Choroid plexus epithelial cell (primary cell): ENCODE measurements around the gene RAMP2.

ENCODE experiments used
- DNase-seq: peaks from one replicate; pipeline ENCODE4 v3.0.0-alpha.2; 2010; ENCODE audit warnings: low read depth
- H3K4me3 ChIP-seq: 2 replicates; pipeline ENCODE4 v1.5.1; 2011; ENCODE audit warnings: low read depth, mild to moderate bottlenecking, control low read depth, low read length, moderate library complexity
- TF ChIP-seq, protein P1 (sequence below): conservative IDR thresholded peaks from 2 replicates; pipeline ENCODE4 v1.5.1; 2011; ENCODE audit warnings: low read depth, mild to moderate bottlenecking, control low read depth, inconsistent platforms, low read length, moderate library complexity

Gene RAMP2

DNA sequence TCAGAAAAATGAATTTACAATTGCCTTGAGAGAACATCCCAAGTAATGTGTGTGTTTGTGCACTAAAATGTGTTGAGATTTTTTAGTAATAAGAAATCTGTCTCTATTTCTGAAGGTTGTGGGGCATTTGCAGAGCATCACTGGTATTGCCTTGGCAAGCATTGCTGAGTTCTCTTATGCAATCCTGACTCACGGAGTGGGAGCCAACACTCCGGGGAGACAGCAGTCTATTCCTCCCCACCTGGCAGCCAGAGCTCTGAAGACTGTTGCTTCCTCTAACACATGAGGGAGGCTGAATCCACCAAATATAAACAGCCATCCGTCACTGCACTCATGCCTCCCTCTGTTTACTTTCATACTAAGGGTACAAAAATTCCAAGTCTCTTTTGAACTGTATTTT is 48.2 kb downstream of the RAMP2 start:
- TF ChIP-seq, protein P1, sequence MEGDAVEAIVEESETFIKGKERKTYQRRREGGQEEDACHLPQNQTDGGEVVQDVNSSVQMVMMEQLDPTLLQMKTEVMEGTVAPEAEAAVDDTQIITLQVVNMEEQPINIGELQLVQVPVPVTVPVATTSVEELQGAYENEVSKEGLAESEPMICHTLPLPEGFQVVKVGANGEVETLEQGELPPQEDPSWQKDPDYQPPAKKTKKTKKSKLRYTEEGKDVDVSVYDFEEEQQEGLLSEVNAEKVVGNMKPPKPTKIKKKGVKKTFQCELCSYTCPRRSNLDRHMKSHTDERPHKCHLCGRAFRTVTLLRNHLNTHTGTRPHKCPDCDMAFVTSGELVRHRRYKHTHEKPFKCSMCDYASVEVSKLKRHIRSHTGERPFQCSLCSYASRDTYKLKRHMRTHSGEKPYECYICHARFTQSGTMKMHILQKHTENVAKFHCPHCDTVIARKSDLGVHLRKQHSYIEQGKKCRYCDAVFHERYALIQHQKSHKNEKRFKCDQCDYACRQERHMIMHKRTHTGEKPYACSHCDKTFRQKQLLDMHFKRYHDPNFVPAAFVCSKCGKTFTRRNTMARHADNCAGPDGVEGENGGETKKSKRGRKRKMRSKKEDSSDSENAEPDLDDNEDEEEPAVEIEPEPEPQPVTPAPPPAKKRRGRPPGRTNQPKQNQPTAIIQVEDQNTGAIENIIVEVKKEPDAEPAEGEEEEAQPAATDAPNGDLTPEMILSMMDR: no peak
- peak; percentile 87 for DNase-seq
- H3K4me3 ChIP-seq: no peak overlapping the region
